Fibroblast of pulmonary artery (primary cell): ENCODE data around the gene DEAF1.

ENCODE experiments used
- DNase-seq: peaks from one replicate; pipeline ENCODE4 v3.0.0-alpha.2; 2010; ENCODE audit warnings: low read depth
- H3K4me3 ChIP-seq: replicated peaks from 2 replicates; pipeline ENCODE4 v1.5.1; 2011; ENCODE audit warnings: low read depth, mild to moderate bottlenecking, control low read depth, low read length, moderate library complexity
- CTCF ChIP-seq: IDR thresholded peaks from 2 replicates; pipeline ENCODE4 v1.5.1; 2011; ENCODE audit warnings: mild to moderate bottlenecking, control low read depth, low read length, inconsistent platforms; ENCODE audit errors: missing control alignments

DEAF1 gene

GRCh38 chr11:720017-720641 lies 25.1 kb upstream of the DEAF1 start:
- H3K4me3 ChIP-seq, result no peak overlapping the region
- TF ChIP-seq CTCF, result no peak
- DNase-seq, result no peak

GRCh38 chr11:719214-720016 lies 24.4 kb upstream of the DEAF1 start:
- no peak for TF ChIP-seq CTCF
- no peak overlapping the region for H3K4me3 ChIP-seq
- DNase-seq, result no peak

GRCh38 chr11:714436-714835 lies 19.4 kb upstream of the DEAF1 start:
- no peak overlapping the region for H3K4me3 ChIP-seq
- no peak for TF ChIP-seq CTCF
- DNase-seq, result no peak

GRCh38 chr11:709109-709997 lies 14.3 kb upstream of the DEAF1 start:
- no peak for TF ChIP-seq CTCF
- H3K4me3 ChIP-seq, result no peak overlapping the region
- no peak for DNase-seq

GRCh38 chr11:708511-708910 lies 13.5 kb upstream of the DEAF1 start:
- TF ChIP-seq CTCF, result no peak
- no peak overlapping the region for H3K4me3 ChIP-seq
- no peak for DNase-seq

- H3K4me3 ChIP-seq, result no peak overlapping the region
- TF ChIP-seq CTCF, result no peak
- no peak for DNase-seq
Measured at GRCh38 chr11:707817-708420, 12.9 kb upstream of the DEAF1 start.
